SU-DHL-6 (cell line): Measurements from ENCODE around the gene GSS.
A peak's percentile ranks its signal among the peaks of the same experiment; 100 is the strongest.

Experiments used
- H2AFZ ChIP-seq: fragments of 200-600 bp; sonication (generic); 2 replicates; pipeline ENCODE4 v1.6.1; 2014; ENCODE audit warnings: low read depth, mild to moderate bottlenecking, moderate library complexity, mixed read lengths, antibody characterized with exemption, low read length; ENCODE audit not compliant: severe bottlenecking
- H3F3A ChIP-seq: fragments of 200-600 bp; shearing (Covaris generic); 2 replicates; pipeline ENCODE4 v1.6.0; 2016; ENCODE audit warnings: antibody characterized with exemption, mild to moderate bottlenecking; ENCODE audit not compliant: insufficient read depth
- H3K27ac ChIP-seq: fragments of 200-600 bp; sonication (generic); 2 replicates; pipeline ENCODE4 v1.5.1; 2016; ENCODE audit warnings: low read depth, mild to moderate bottlenecking, low read length, moderate library complexity, mixed read lengths
- H3K27me3 ChIP-seq: fragments of 200-600 bp; sonication (generic), shearing (Covaris generic); 2 replicates; pipeline ENCODE4 v1.6.0; 2014; ENCODE audit warnings: mild to moderate bottlenecking, low read length
- H3K36me3 ChIP-seq: fragments of 200-600 bp; sonication (generic); 2 replicates; pipeline ENCODE4 v1.6.1; 2014; ENCODE audit warnings: mild to moderate bottlenecking, low read length, mixed read lengths
- H3K4me2 ChIP-seq: fragments of 300-600, 200-600 bp; shearing (Covaris generic), sonication (generic); 2 replicates; pipeline ENCODE4 v1.6.0; 2014; ENCODE audit warnings: low read length, low read depth, mild to moderate bottlenecking; ENCODE audit not compliant: poor library complexity, severe bottlenecking
- H3K4me3 ChIP-seq: fragments of 200-600 bp; sonication (generic); 2 replicates; pipeline ENCODE4 v1.5.1; 2014; ENCODE audit warnings: antibody characterized with exemption, low read length, mild to moderate bottlenecking, mixed read lengths; ENCODE audit not compliant: insufficient read depth, poor library complexity, severe bottlenecking
- H3K79me2 ChIP-seq: fragments of 200-600 bp; sonication (generic); 2 replicates; pipeline ENCODE4 v1.6.1; 2014; ENCODE audit warnings: mild to moderate bottlenecking, low read length, moderate library complexity; ENCODE audit not compliant: insufficient read depth
- H3K9ac ChIP-seq: fragments of 200-600 bp; sonication (generic); 2 replicates; pipeline ENCODE4 v1.7.0; 2014; ENCODE audit warnings: mild to moderate bottlenecking, low read length
- H3K9me2 ChIP-seq: fragments of 200-600 bp; sonication (generic); replicated peaks from 2 replicates; pipeline ENCODE4 v1.6.1; 2014; ENCODE audit warnings: low read length; ENCODE audit not compliant: insufficient read depth
- H3K9me3 ChIP-seq: fragments of 200-600 bp; sonication (generic); 2 replicates; pipeline ENCODE4 v1.6.1; 2014; ENCODE audit warnings: low read length, mixed read lengths; ENCODE audit not compliant: insufficient read depth
- H4K20me1 ChIP-seq: fragments of 200-600 bp; sonication (generic); 2 replicates; pipeline ENCODE4 v1.6.1; 2014; ENCODE audit warnings: low read depth, mild to moderate bottlenecking, antibody characterized with exemption, low read length, moderate library complexity, mixed read lengths
- EZH2phosphoT487 ChIP-seq: fragments of 200-600 bp; sonication (generic), shearing (Covaris generic); conservative IDR thresholded peaks from 2 replicates; pipeline ENCODE4 v1.6.1; 2018; ENCODE audit warnings: mild to moderate bottlenecking, antibody characterized with exemption, low read length, moderate library complexity, mixed read lengths
- TF ChIP-seq, protein P1 (sequence below): fragments of 200-600 bp; sonication (generic); IDR thresholded peaks from one replicate; pipeline ENCODE4 v1.5.1; 2017; ENCODE audit warnings: antibody characterized with exemption, mild to moderate bottlenecking, low read length, moderate library complexity; ENCODE audit not compliant: insufficient read depth, poor library complexity, severe bottlenecking

The GSS gene

GRCh38 chr20:35003211-35004031 lies 47.8 kb upstream of the GSS start:
- Histone ChIP-seq H3F3A (no peaks in the 10 kb centered on the region), H3K9ac (no peak overlapping the region), H3K27me3 (no peaks in the 10 kb centered on the region), H3K4me2 (no peak overlapping the region), H3K9me2 (no peaks in the 10 kb centered on the region), H4K20me1 (no peaks in the 10 kb centered on the region), H3K79me2 (no peaks in the 10 kb centered on the region), H3K4me3 (no peak overlapping the region), H3K9me3 (no peaks in the 10 kb centered on the region), H3K27ac (no peak overlapping the region), H2AFZ (no peak overlapping the region), H3K36me3 (no peaks in the 10 kb centered on the region)
- no peak for TF ChIP-seq EZH2phosphoT487
- TF ChIP-seq, protein P1, sequence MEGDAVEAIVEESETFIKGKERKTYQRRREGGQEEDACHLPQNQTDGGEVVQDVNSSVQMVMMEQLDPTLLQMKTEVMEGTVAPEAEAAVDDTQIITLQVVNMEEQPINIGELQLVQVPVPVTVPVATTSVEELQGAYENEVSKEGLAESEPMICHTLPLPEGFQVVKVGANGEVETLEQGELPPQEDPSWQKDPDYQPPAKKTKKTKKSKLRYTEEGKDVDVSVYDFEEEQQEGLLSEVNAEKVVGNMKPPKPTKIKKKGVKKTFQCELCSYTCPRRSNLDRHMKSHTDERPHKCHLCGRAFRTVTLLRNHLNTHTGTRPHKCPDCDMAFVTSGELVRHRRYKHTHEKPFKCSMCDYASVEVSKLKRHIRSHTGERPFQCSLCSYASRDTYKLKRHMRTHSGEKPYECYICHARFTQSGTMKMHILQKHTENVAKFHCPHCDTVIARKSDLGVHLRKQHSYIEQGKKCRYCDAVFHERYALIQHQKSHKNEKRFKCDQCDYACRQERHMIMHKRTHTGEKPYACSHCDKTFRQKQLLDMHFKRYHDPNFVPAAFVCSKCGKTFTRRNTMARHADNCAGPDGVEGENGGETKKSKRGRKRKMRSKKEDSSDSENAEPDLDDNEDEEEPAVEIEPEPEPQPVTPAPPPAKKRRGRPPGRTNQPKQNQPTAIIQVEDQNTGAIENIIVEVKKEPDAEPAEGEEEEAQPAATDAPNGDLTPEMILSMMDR, result no peak

DNA sequence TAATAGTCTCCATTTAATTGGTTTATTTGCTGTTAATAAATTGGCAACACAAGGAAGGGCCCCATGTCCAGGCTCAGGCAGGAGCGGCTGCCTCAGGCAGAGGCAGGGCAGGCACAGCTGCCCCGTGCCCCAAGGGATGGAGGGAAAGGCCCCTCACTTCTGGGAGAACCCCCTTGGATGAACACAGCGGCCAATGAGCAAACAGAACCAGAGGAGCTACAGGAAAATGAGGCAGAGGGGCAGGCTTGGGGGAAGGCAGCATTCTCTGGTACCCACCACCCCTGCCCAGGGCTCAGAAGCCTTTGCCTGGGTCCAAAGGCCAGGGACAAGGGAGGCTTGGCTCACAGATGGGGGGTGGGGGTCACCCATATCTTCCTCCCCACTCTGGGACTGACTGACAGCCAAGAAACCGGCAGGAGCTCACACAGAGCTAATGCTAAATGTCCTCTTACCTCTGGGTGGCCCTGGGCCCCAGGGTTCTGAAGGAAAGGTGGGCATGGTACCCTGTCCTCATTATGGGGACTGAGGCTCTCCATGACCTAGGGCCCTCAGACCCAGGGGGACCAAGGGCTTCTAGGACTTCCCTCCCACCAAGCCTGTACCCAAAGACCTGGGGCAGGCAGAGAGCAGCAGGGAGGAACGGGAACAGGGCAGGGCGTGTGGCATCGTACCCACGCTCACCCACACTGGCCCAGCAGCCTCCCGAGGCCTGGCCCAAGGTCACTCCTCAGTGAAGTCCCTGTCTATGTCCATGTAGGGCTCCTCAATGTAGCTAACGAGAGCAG lies 47.0 kb upstream of the GSS start:
- H3K9ac ChIP-seq, result no peak overlapping the region
- no peak overlapping the region for H3K4me2 ChIP-seq
- no peaks in the 10 kb centered on the region for H4K20me1 ChIP-seq
- H3K9me3 ChIP-seq, result no peaks in the 10 kb centered on the region
- no peaks in the 10 kb centered on the region for H3K36me3 ChIP-seq
- H2AFZ ChIP-seq, result no peak overlapping the region
- no peaks in the 10 kb centered on the region for H3K27me3 ChIP-seq
- TF ChIP-seq, protein P1, result no peak
- TF ChIP-seq EZH2phosphoT487, result no peak
- H3F3A ChIP-seq, result no peaks in the 10 kb centered on the region
- no peak overlapping the region for H3K27ac ChIP-seq
- no peaks in the 10 kb centered on the region for H3K9me2 ChIP-seq
- no peaks in the 10 kb centered on the region for H3K79me2 ChIP-seq
- no peak overlapping the region for H3K4me3 ChIP-seq

- H3K4me2 ChIP-seq, result no peak overlapping the region
- no peak overlapping the region for H3K9ac ChIP-seq
- H3K27ac ChIP-seq, result no peak overlapping the region
- H3K9me2 ChIP-seq, result no peaks in the 10 kb centered on the region
- H3K79me2 ChIP-seq, result no peaks in the 10 kb centered on the region
- H3K27me3 ChIP-seq, result no peaks in the 10 kb centered on the region
- no peaks in the 10 kb centered on the region for H3K9me3 ChIP-seq
- H3F3A ChIP-seq, result no peaks in the 10 kb centered on the region
- TF ChIP-seq, protein P1, result peak; percentile 20
- TF ChIP-seq EZH2phosphoT487, result no peak
- H3K4me3 ChIP-seq, result no peak overlapping the region
- H2AFZ ChIP-seq, result no peak overlapping the region
- H4K20me1 ChIP-seq, result no peaks in the 10 kb centered on the region
- no peaks in the 10 kb centered on the region for H3K36me3 ChIP-seq
These were observed 46.2 kb upstream of the GSS start for GRCh38 chr20:35001596-35002362.
